ENCODE data around the gene GJC2. TPM values are rescaled to one million over a fixed set of nuclear protein-coding genes. Genes with fewer than 3 reads are reported as not detected.

Gene GJC2
- polyA plus RNA-seq, 3 donors: 0.15 TPM; not detected in 2

- Histone ChIP-seq H3K27me3 (ENCODE audit: control insufficient read depth in 2 of 2, insufficient read depth in 2 of 2, low read length in 2 of 2) (no peaks in the 10 kb centered on the region), H3K4me1 (ENCODE audit: control insufficient read depth in 1 of 2, insufficient read depth in 2 of 2, low read length in 2 of 2) (no peaks in the 10 kb centered on the region), H3K79me2 (ENCODE audit: insufficient read depth, low read length) (no peaks in the 10 kb centered on the region), H4K20me1 (ENCODE audit: insufficient read depth, low read length) (peaks cover 13% of the 10 kb centered on the region), H3K4me3 (replicated peaks in 1 of 3; ENCODE audit: low read depth in 2 of 3, low read length in 3 of 3) (no peak overlapping the region), H3K4me2 (replicated peaks; ENCODE audit: extremely low read depth, low read length, poor library complexity, severe bottlenecking) (no peak overlapping the region), H2AFZ (ENCODE audit: insufficient read depth, low read depth, low read length, poor library complexity, severe bottlenecking) (no peak overlapping the region), H3K9me3 (replicated peaks in 1 of 2; ENCODE audit: control insufficient read depth in 1 of 2, insufficient read depth in 1 of 2, low read length in 2 of 2) (no peaks in the 10 kb centered on the region), H3K9ac (ENCODE audit: insufficient read depth, low read length, poor library complexity, severe bottlenecking) (no peak overlapping the region), H3K27ac (ENCODE audit: low read depth in 1 of 2, low read length in 2 of 2) (no peak overlapping the region), H3K36me3 (replicated peaks in 1 of 2; ENCODE audit: control insufficient read depth in 1 of 2, insufficient read depth in 2 of 2, low read length in 2 of 2) (no peaks in the 10 kb centered on the region)
- intact Hi-C loops (cut with micrococcal nuclease): no loop called here
- DNase-seq: no peak
- 86% methylated on average over 18 of the region's 20 CpGs for WGBS (ENCODE audit: insufficient coverage)
- peaks cover 4% of the 10 kb centered on the region for H3K4me1 Mint-ChIP-seq
- H3K4me3 Mint-ChIP-seq: no peak overlapping the region
- H3K27me3 Mint-ChIP-seq (ENCODE audit: low read depth in 3 of 3): peaks cover 1 to 10% (median 7%) of the 10 kb centered on the region in 3 donors
- no peaks in the 10 kb centered on the region for H3K9me3 Mint-ChIP-seq
- TF ChIP-seq CTCF (IDR thresholded peaks at IDR 0.05): no peak
- H3K36me3 Mint-ChIP-seq: peaks cover 0 to under 1% of the 10 kb centered on the region in 2 donors
- H3K27ac Mint-ChIP-seq: no peak overlapping the region
Observed at GRCh38 chr1:228154670-228155571, 5.2 kb downstream of the GJC2 start.

- no peak for TF ChIP-seq CTCF (IDR thresholded peaks at IDR 0.05)
- no peaks in the 10 kb centered on the region for H3K79me2 ChIP-seq (ENCODE audit: insufficient read depth, low read length)
- H3K27me3 Mint-ChIP-seq (ENCODE audit: low read depth in 3 of 3): peaks cover 1 to 10% (median 9%) of the 10 kb centered on the region in 3 donors
- H3K9me3 ChIP-seq (replicated peaks in 1 of 2; ENCODE audit: control insufficient read depth in 1 of 2, insufficient read depth in 1 of 2, low read length in 2 of 2): no peaks in the 10 kb centered on the region
- peaks cover 5% of the 10 kb centered on the region for H4K20me1 ChIP-seq (ENCODE audit: insufficient read depth, low read length)
- H3K4me1 Mint-ChIP-seq: peaks cover 4% of the 10 kb centered on the region
- no peak overlapping the region for H3K27ac ChIP-seq (ENCODE audit: low read depth in 1 of 2, low read length in 2 of 2)
- H3K4me1 ChIP-seq (ENCODE audit: control insufficient read depth in 1 of 2, insufficient read depth in 2 of 2, low read length in 2 of 2): no peaks in the 10 kb centered on the region
- no peak overlapping the region for H3K4me3 ChIP-seq (replicated peaks in 1 of 3; ENCODE audit: low read depth in 2 of 3, low read length in 3 of 3)
- WGBS (ENCODE audit: insufficient coverage): 79% methylated on average over 14 of the region's 16 CpGs
- H3K27me3 ChIP-seq (ENCODE audit: control insufficient read depth in 2 of 2, insufficient read depth in 2 of 2, low read length in 2 of 2): no peaks in the 10 kb centered on the region
- no peaks in the 10 kb centered on the region for H3K9me3 Mint-ChIP-seq
- no peak for DNase-seq
- no peak overlapping the region for H3K9ac ChIP-seq (ENCODE audit: insufficient read depth, low read length, poor library complexity, severe bottlenecking)
- H3K4me2 ChIP-seq (replicated peaks; ENCODE audit: extremely low read depth, low read length, poor library complexity, severe bottlenecking): no peak overlapping the region
- H3K4me3 Mint-ChIP-seq: no peak overlapping the region
- no peak overlapping the region for H3K27ac Mint-ChIP-seq
- H3K36me3 Mint-ChIP-seq: no peaks in the 10 kb centered on the region
- H3K36me3 ChIP-seq (replicated peaks in 1 of 2; ENCODE audit: control insufficient read depth in 1 of 2, insufficient read depth in 2 of 2, low read length in 2 of 2): no peaks in the 10 kb centered on the region
- intact Hi-C loops (cut with micrococcal nuclease): no loop called here
- no peak overlapping the region for H2AFZ ChIP-seq (ENCODE audit: insufficient read depth, low read depth, low read length, poor library complexity, severe bottlenecking)
Observed at GRCh38 chr1:228155596-228156514, 6.1 kb downstream of the GJC2 start.

Measured in CD14-positive monocyte (primary cell).